ENCODE results near the gene DGKG. TPM values are rescaled to one million over a fixed set of nuclear protein-coding genes. Genes with fewer than 3 reads are reported as not detected.

Gene DGKG
- polyA plus RNA-seq, 1 donor (not counting 4 experiments of a cell fraction or from before 2014, with no cell fraction given), result 0.22 TPM

DNA sequence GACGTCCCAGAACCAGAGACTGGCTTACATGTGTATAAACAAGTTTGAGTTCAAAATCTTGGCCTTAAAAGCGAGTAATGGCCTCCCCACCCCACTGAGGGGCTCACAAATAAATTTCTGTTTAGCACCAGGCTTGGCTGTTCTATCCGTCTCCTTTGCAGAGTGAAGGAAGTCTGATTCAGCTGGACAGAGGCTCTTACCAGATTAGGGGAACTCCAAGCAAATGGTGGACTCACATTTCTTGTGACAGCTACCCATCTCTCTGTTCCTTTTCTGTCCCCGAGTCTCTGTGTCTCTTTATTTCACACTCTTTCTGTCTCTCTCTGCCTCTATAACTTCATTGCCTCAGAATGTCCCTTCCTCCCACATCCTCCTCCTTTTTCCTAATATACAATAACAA lies 62.7 kb downstream of the DGKG start:
- no peaks in the 10 kb centered on the region for H3K9me1 ChIP-seq (ENCODE audit: control insufficient read depth, extremely low read depth, insufficient read depth, low read length)
- no peaks in the 10 kb centered on the region for H3K9me3 ChIP-seq (ENCODE audit: control insufficient read depth, low read depth, low read length)
- no peak overlapping the region for H3K9ac ChIP-seq (ENCODE audit: control insufficient read depth, extremely low read depth, insufficient read depth, low read length)
- no peaks in the 10 kb centered on the region for H4K20me1 ChIP-seq (ENCODE audit: control insufficient read depth, extremely low read depth, insufficient read depth, low read length)
- dilution Hi-C loops (cut with MboI; ENCODE audit: extremely low pct_ligation_motif_present, low sequenced_read_pairs), result no loop called here
- H3K4me2 ChIP-seq (ENCODE audit: control insufficient read depth, extremely low read depth, insufficient read depth, low read depth, low read length), result no peak overlapping the region
- FAIRE-seq (no peak), DNase-seq (ENCODE audit: low read depth, low spot score) (no peak)
- no peaks in the 10 kb centered on the region for H3K36me3 ChIP-seq (ENCODE audit: control insufficient read depth in 2 of 2, extremely low read depth in 1 of 2, insufficient read depth in 2 of 2, low read length in 2 of 2)
- no peaks in the 10 kb centered on the region for H3K79me2 ChIP-seq (ENCODE audit: control insufficient read depth, insufficient read depth, low read length)
- peaks cover 19% of the 10 kb centered on the region for H3K27me3 ChIP-seq (ENCODE audit: control insufficient read depth, extremely low read depth, insufficient read depth, low read length)
- H3K27ac ChIP-seq (ENCODE audit: control insufficient read depth, insufficient read depth, low read length), result no peak overlapping the region
- H2AFZ ChIP-seq (ENCODE audit: control insufficient read depth, low read length), result no peak overlapping the region
- TF ChIP-seq EZH2 (IDR thresholded peaks at IDR 0.05; ENCODE audit: low read length), result no peak
- TF ChIP-seq CTCF (optimal IDR thresholded peaks at IDR 0.05 in 1 of 3, IDR thresholded peaks at IDR 0.05 in 1 of 3, conservative IDR thresholded peaks at IDR 0.05 in 1 of 3; ENCODE audit: extremely low read depth in 1 of 3, insufficient read depth in 2 of 3, low read length in 3 of 3), result no peak
- no peaks in the 10 kb centered on the region for H3K4me1 ChIP-seq (ENCODE audit: control insufficient read depth, extremely low read depth, insufficient read depth, low read length)
- no peak overlapping the region for H3K4me3 ChIP-seq (ENCODE audit: control insufficient read depth in 2 of 3, extremely low read depth in 1 of 3, insufficient read depth in 2 of 3, low read depth in 1 of 3, low read length in 3 of 3)

GRCh38 chr3:186298876-186299275 lies 63.2 kb downstream of the DGKG start:
- no peak overlapping the region for H2AFZ ChIP-seq (ENCODE audit: control insufficient read depth, low read length)
- no peak overlapping the region for H3K27ac ChIP-seq (ENCODE audit: control insufficient read depth, insufficient read depth, low read length)
- H3K27me3 ChIP-seq (ENCODE audit: control insufficient read depth, extremely low read depth, insufficient read depth, low read length), result peaks cover 14% of the 10 kb centered on the region
- H3K9me1 ChIP-seq (ENCODE audit: control insufficient read depth, extremely low read depth, insufficient read depth, low read length), result no peaks in the 10 kb centered on the region
- H3K4me1 ChIP-seq (ENCODE audit: control insufficient read depth, extremely low read depth, insufficient read depth, low read length), result no peaks in the 10 kb centered on the region
- TF ChIP-seq CTCF (optimal IDR thresholded peaks at IDR 0.05 in 1 of 3, IDR thresholded peaks at IDR 0.05 in 1 of 3, conservative IDR thresholded peaks at IDR 0.05 in 1 of 3; ENCODE audit: extremely low read depth in 1 of 3, insufficient read depth in 2 of 3, low read length in 3 of 3) (no peak), EZH2 (IDR thresholded peaks at IDR 0.05; ENCODE audit: low read length) (no peak)
- no peaks in the 10 kb centered on the region for H3K9me3 ChIP-seq (ENCODE audit: control insufficient read depth, low read depth, low read length)
- DNase-seq (ENCODE audit: low read depth, low spot score) (no peak), FAIRE-seq (no peak)
- H3K79me2 ChIP-seq (ENCODE audit: control insufficient read depth, insufficient read depth, low read length), result no peaks in the 10 kb centered on the region
- dilution Hi-C loops (cut with MboI; ENCODE audit: extremely low pct_ligation_motif_present, low sequenced_read_pairs), result no loop called here
- H3K9ac ChIP-seq (ENCODE audit: control insufficient read depth, extremely low read depth, insufficient read depth, low read length), result no peak overlapping the region
- no peak overlapping the region for H3K4me3 ChIP-seq (ENCODE audit: control insufficient read depth in 2 of 3, extremely low read depth in 1 of 3, insufficient read depth in 2 of 3, low read depth in 1 of 3, low read length in 3 of 3)
- no peak overlapping the region for H3K4me2 ChIP-seq (ENCODE audit: control insufficient read depth, extremely low read depth, insufficient read depth, low read depth, low read length)
- no peaks in the 10 kb centered on the region for H4K20me1 ChIP-seq (ENCODE audit: control insufficient read depth, extremely low read depth, insufficient read depth, low read length)
- no peaks in the 10 kb centered on the region for H3K36me3 ChIP-seq (ENCODE audit: control insufficient read depth in 2 of 2, extremely low read depth in 1 of 2, insufficient read depth in 2 of 2, low read length in 2 of 2)

Measured in keratinocyte (primary cell).